ENCODE data around the gene HOMER3.

Gene HOMER3

DNA sequence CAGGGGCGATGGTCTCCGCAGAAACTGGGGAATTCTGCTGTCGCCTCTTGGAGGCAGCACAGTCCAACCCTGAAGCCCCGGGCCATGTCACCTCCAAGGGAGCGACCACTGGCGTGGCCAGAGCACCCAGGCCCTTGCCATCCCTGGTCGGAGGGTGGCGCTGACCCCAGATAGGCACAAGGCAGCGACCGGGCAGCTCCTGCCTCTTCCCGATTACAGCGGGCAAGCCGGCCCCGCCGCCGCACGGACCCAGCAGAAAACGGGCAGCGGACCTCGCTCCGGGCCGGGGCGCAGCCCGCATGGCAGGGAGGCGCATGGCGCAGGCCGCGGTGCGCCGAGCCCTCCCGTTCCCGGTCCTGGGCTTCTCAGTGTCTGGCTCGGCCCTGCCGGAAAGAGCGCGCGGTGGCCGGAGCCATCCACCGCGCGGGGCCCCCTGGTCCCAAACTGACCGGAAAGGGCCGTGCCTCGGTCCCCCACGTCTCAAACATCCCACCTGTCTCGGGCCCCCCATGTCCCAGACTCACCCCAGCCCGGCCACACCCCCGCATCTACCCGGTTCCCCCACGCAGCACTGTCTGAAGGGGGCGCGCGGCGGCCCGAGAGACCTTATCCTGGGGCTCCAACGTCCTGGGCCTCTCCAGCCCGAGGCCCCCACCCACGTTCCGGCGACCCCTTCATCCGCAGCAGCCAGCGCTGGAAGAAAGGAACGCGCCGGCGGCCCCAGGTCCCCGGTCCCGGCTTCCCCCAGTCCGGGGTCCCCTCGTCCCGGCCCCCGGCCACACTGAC lies 45.8 kb downstream of the HOMER3 start:
- peaks cover 16% of the 10 kb centered on the region for H3K4me1 ChIP-seq (ENCODE audit: control insufficient read depth, insufficient read depth, low read length)
- H3K27me3 ChIP-seq (ENCODE audit: control insufficient read depth, insufficient read depth, low read length): peaks cover 39% of the 10 kb centered on the region
- H3K9ac ChIP-seq (ENCODE audit: low read length): no peak overlapping the region

DNA sequence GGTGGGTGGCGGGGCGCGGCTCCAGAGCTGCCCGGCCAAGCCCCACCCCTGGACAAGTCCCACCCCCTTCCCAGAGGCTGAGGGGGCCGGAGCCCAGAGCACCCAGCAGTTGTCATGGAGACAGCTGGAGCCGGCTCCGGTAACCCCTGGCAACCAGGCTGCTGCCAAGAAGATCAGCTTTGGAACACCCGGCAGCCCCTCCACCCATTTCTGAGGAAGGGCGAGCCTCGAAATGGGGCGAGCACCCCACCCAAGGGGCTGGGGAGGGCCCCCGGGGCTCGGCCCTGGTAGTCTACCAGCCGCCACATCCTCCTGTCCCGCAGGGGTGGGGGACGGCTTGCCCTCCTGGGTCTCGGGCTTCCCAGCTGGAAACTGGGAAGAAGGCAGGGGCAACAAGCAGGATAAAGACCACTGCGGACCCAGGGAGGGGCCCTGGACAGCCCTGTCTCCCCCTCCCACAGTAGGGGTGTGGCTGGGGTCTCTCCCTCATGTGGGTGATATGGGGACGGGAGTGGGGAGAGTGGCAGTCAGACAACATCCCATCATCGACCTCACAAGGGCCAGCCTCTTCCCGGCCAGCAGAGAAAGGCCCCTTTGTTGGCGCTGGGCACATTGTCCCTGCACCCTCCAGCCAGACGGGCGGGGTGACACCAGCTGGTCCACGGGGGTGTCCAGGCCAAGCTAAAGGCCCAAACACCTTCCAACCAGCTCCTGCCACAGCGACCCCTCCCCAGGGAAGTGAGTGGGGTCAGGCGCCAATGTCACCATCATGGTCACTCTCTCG lies 46.6 kb downstream of the HOMER3 start:
- Histone ChIP-seq H3K9me3 (ENCODE audit: control insufficient read depth, low read length) (no peaks in the 10 kb centered on the region), H3K36me3 (ENCODE audit: control insufficient read depth, insufficient read depth, low read length) (no peaks in the 10 kb centered on the region), H3K4me1 (ENCODE audit: control insufficient read depth, insufficient read depth, low read length) (peaks cover 16% of the 10 kb centered on the region), H3K4me3 (ENCODE audit: low read length) (no peak overlapping the region), H3K9ac (ENCODE audit: low read length) (no peak overlapping the region), H3K27me3 (ENCODE audit: control insufficient read depth, insufficient read depth, low read length) (peaks cover 39% of the 10 kb centered on the region)

More for the DNA sequence above, 45.8 kb downstream of the HOMER3 start:
- Histone ChIP-seq H3K4me3 (ENCODE audit: low read length) (no peak overlapping the region), H3K36me3 (ENCODE audit: control insufficient read depth, insufficient read depth, low read length) (no peaks in the 10 kb centered on the region), H3K9me3 (ENCODE audit: control insufficient read depth, low read length) (no peaks in the 10 kb centered on the region)

DNA sequence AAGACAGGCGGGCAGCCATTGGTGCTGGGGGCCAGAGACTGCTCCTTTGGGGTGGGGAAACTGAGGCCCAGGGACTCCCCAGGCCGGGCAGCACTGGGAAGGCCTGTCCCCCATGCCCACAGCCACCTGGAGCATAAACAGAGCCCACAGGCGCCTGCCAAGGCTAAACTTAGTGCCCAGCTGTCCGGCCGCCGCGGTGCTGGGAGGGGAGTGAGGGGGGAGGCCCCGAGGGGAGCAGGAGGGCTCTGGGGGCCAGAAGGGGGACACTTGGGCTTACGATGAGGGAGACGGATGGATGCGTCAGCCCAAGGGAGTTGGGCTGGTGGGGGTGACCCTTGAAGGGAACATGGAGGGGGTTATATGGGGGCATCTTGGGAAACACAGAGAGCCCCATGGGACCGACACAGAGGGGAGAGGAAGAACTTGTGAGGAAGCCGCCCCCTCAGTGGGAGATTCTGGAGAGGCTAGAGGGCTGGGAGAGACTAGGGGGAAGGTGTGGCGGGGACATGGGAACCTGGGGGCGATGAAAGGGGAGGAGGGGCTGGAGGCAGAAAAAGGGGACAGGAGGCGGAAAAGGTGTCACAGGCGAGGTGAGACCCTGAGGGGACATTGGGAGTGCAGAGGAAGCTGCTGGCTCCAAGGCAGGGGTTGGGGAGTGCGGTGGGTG lies 47.3 kb downstream of the HOMER3 start:
- Histone ChIP-seq H3K9me3 (ENCODE audit: control insufficient read depth, low read length) (no peaks in the 10 kb centered on the region), H3K9ac (ENCODE audit: low read length) (no peak overlapping the region), H3K4me3 (ENCODE audit: low read length) (no peak overlapping the region), H3K36me3 (ENCODE audit: control insufficient read depth, insufficient read depth, low read length) (no peaks in the 10 kb centered on the region), H3K4me1 (ENCODE audit: control insufficient read depth, insufficient read depth, low read length) (peaks cover 11% of the 10 kb centered on the region), H3K27me3 (ENCODE audit: control insufficient read depth, insufficient read depth, low read length) (peaks cover 39% of the 10 kb centered on the region)

DNA sequence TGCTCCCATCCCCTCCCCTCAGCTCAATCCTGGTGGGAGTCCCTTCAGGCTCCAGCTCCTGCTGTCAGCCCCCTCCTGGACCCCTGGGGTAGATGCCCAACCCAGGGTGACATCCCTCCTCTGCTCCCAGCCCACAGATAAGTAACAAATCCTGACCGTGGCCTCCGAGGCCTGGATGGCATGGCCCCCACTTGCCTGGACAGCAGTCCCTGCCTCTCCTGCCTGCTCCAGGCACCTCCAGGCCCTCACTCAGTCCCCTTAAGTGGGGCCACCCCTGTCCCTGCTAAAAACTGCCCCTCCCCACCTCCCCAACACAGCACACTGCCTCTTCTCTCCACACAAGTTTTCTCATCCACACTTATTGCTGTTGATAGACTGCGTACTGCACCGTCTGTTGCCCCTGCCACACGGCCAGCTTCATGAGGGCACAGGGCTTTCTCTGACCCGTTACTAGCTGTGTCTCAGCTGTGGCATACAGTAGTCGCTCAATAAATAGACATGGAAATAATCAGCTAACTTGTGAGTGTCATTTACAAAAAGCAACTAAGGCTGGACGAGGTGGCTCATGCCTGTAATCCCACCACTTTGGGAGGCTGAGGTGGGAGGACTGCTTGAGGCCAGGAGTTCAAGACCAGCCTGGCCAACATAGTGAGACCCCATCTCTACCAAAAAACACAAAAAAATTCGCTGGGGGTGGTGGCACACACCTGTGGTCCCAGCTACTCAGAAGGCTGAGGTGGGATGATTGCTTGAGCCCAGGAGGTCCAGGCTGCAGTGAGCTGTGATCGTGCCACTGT lies 50.9 kb downstream of the HOMER3 start:
- no peak overlapping the region for H3K4me3 ChIP-seq (ENCODE audit: low read length)
- peaks cover 21% of the 10 kb centered on the region for H3K27me3 ChIP-seq (ENCODE audit: control insufficient read depth, insufficient read depth, low read length)
- no peak overlapping the region for H3K9ac ChIP-seq (ENCODE audit: low read length)
- H3K9me3 ChIP-seq (ENCODE audit: control insufficient read depth, low read length): no peaks in the 10 kb centered on the region
- H3K36me3 ChIP-seq (ENCODE audit: control insufficient read depth, insufficient read depth, low read length): no peaks in the 10 kb centered on the region
- peaks cover 5% of the 10 kb centered on the region for H3K4me1 ChIP-seq (ENCODE audit: control insufficient read depth, insufficient read depth, low read length)

DNA sequence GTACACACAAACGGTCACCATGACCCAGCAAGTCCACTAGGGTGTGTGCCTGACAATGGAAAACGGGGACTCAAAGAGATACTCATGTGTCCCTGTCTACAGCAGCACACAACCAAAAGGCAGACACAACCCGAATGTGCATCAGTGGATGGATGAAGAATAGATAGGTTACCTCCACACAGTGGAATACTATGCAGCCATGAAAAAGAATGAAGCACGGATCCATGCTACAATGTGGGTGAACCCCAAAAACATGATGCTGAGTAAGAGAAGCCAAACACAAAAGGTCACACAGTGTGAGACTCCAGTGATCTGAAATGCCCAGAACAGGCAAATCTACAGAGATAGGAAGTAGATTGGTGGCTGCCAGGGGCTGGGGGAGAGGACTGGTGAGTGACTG lies 54.0 kb downstream of the HOMER3 start:
- no peak overlapping the region for H3K4me3 ChIP-seq (ENCODE audit: low read length)
- no peaks in the 10 kb centered on the region for H3K36me3 ChIP-seq (ENCODE audit: control insufficient read depth, insufficient read depth, low read length)

DNA sequence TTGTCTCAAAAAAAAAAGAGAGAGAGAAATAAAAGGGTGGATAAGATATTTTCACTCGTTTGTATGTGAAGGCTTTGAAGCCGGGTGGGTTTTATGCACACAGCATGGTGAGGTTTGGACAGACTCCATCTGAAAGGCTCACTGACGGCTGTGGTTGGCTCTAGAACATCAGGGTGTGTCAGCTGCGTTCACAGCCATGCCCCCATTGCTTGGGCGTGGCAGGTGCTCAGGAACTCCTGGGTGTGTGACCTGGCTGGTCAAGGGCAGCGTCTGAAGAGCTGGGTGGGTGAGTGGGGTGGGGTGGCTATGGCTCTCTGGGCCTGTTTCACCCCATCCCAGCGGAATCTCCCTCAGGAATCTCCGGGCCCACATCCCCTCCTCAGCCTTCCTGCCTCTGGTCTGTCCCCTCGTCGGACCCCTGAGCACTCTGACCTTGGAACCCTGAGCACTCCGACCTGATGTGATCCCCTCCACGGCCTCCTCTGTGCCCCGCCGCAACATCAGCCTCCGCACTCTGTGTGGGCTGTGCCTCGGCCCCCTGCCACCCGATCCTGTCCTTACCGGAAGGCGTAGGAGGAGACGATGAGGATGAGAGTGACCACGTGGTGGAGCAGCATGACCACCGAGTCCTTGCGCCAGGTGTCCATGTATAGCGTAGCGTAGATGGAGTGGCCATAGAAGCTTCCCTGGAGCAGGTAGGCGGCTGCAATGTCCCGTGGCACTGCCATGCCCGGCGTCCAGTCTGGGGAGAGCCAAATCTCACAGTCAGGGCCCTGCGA lies 57.3 kb downstream of the HOMER3 start:
- H3K4me1 ChIP-seq (ENCODE audit: control insufficient read depth, insufficient read depth, low read length): peaks cover 11% of the 10 kb centered on the region
- no peaks in the 10 kb centered on the region for H3K27me3 ChIP-seq (ENCODE audit: control insufficient read depth, insufficient read depth, low read length)
- no peak overlapping the region for H3K9ac ChIP-seq (ENCODE audit: low read length)
- no peak overlapping the region for H3K4me3 ChIP-seq (ENCODE audit: low read length)
- no peaks in the 10 kb centered on the region for H3K36me3 ChIP-seq (ENCODE audit: control insufficient read depth, insufficient read depth, low read length)
- H3K9me3 ChIP-seq (ENCODE audit: control insufficient read depth, low read length): no peaks in the 10 kb centered on the region

More for the DNA sequence above, 54.0 kb downstream of the HOMER3 start:
- Histone ChIP-seq H3K4me1 (ENCODE audit: control insufficient read depth, insufficient read depth, low read length) (peaks cover 6% of the 10 kb centered on the region), H3K9ac (ENCODE audit: low read length) (no peak overlapping the region), H3K9me3 (ENCODE audit: control insufficient read depth, low read length) (no peaks in the 10 kb centered on the region), H3K27me3 (ENCODE audit: control insufficient read depth, insufficient read depth, low read length) (no peaks in the 10 kb centered on the region)

DNA sequence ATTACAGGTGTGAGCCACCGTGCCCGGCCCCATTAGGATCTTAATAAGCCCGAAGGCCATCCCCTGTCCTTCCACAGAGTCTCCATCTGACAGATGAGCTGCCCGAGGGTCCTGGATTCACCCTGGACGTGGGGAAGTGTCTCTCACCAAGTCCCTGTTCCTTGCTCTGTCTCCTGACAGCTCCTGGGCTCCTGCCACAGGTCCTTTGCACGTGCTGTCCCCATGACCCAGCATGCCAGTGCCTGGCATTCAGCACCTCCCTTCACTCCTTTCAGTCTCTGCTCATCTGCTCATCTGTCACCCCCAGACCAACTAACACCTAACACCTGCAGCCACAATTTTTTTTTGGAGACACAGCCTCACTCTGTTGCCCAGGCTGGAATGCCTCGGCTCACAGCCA lies 59.5 kb downstream of the HOMER3 start:
- H3K9me3 ChIP-seq (ENCODE audit: control insufficient read depth, low read length): no peaks in the 10 kb centered on the region
- no peak overlapping the region for H3K4me3 ChIP-seq (ENCODE audit: low read length)
- H3K36me3 ChIP-seq (ENCODE audit: control insufficient read depth, insufficient read depth, low read length): no peaks in the 10 kb centered on the region
- peaks cover 11% of the 10 kb centered on the region for H3K4me1 ChIP-seq (ENCODE audit: control insufficient read depth, insufficient read depth, low read length)
- H3K9ac ChIP-seq (ENCODE audit: low read length): no peak overlapping the region
- no peaks in the 10 kb centered on the region for H3K27me3 ChIP-seq (ENCODE audit: control insufficient read depth, insufficient read depth, low read length)

DNA sequence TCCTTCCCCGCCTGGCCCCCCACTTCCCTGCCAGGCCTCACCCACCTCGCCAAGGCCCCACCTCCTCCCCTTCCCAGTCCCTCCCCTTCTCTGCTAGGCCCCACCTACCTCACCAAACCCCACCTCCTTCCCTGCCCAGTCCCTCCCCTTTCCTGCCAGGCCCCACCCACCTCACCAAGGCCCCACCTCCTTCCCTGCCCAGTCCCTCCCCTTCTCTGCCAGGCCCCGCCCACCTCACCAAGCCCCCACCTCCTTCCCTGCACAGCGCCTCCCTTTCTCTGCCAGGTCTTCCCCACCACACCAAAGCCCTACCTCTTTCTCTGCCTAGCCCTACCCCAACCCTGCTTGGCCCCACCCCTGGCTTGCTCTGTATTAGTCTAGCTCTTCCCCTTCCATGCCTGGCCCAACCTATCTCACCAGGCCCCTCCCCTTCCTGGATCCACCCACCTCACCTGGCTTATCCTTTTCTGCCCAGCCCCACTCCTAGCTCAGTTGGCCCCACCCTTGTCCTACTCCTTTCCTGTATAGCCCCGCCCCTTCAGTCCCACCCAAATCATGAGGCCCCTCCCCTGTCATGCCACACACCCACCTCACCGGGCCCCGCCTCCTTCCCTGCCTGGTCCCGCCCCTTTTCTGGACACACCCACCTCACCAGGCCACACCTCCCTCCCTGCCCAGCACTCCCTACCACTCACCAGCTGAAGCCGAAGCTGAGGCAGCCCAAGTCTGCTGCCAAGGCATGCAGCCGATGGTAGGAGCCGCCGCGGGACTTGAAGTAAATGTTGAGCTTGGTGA lies 61.2 kb downstream of the HOMER3 start:
- Histone ChIP-seq H3K4me3 (ENCODE audit: low read length) (no peak overlapping the region), H3K27me3 (ENCODE audit: control insufficient read depth, insufficient read depth, low read length) (no peaks in the 10 kb centered on the region), H3K9me3 (ENCODE audit: control insufficient read depth, low read length) (no peaks in the 10 kb centered on the region), H3K4me1 (ENCODE audit: control insufficient read depth, insufficient read depth, low read length) (peaks cover 11% of the 10 kb centered on the region), H3K9ac (ENCODE audit: low read length) (no peak overlapping the region), H3K36me3 (ENCODE audit: control insufficient read depth, insufficient read depth, low read length) (no peaks in the 10 kb centered on the region)
